Parathyroid adenoma (tissue), 2 donors: ENCODE data around the gene SMS.

Experiments used
- H2AFZ ChIP-seq: fragments of 300-600 bp; sonication (generic); one replicate; pipeline ENCODE4 v1.7.0; 2017; ENCODE audit warnings: antibody characterized with exemption, mild to moderate bottlenecking
- H3K27ac ChIP-seq: fragments of 300-600 bp; sonication (generic); one replicate; pipeline ENCODE4 v1.7.0; 2017
- H3K27me3 ChIP-seq: fragments of 300-600 bp; sonication (generic); one replicate; pipeline ENCODE4 v1.7.0; 2017; ENCODE audit warnings: low read length; ENCODE audit not compliant: control insufficient read depth, insufficient read depth
- H3K36me3 ChIP-seq: fragments of 300-600 bp; sonication (generic); one replicate; pipeline ENCODE4 v1.7.0; 2017; ENCODE audit warnings: low read length; ENCODE audit not compliant: control insufficient read depth, insufficient read depth
- H3K4me1 ChIP-seq: fragments of 300-600 bp; sonication (generic); one replicate; pipeline ENCODE4 v1.7.0; 2017; ENCODE audit warnings: control low read depth
- H3K4me2 ChIP-seq: fragments of 300-600 bp; sonication (generic); one replicate; pipeline ENCODE4 v1.7.0; 2017; ENCODE audit warnings: low read length
- H3K4me3 ChIP-seq: fragments of 300-600 bp; sonication (generic); one replicate; pipeline ENCODE4 v1.7.0; 2017; ENCODE audit warnings: low read depth, low read length
- H3K79me2 ChIP-seq: fragments of 300-600 bp; sonication (generic); one replicate; pipeline ENCODE4 v1.7.0; 2017; ENCODE audit warnings: control low read depth
- H3K9ac ChIP-seq: fragments of 300-600 bp; sonication (generic); one replicate; pipeline ENCODE4 v1.7.0; 2017; ENCODE audit warnings: mild to moderate bottlenecking
- H3K9me3 ChIP-seq: fragments of 300-600 bp; sonication (generic); one replicate; pipeline ENCODE4 v1.7.0; 2017; ENCODE audit warnings: low read length; ENCODE audit not compliant: control insufficient read depth
- TF ChIP-seq, protein P1 (sequence below): fragments of 300-600 bp; sonication (generic); IDR thresholded peaks from one replicate; pipeline ENCODE4 v1.7.0; 2017; ENCODE audit warnings: antibody characterized with exemption, mild to moderate bottlenecking
- donor health status: primary hyperparathyroidism.

SMS gene

GRCh38 chrX:21912220-21912619 is 28.3 kb upstream of the SMS start:
- no peak overlapping the region for H3K9ac ChIP-seq
- H3K4me3 ChIP-seq = no peak overlapping the region
- H3K79me2 ChIP-seq = no peaks in the 10 kb centered on the region
- no peak overlapping the region for H2AFZ ChIP-seq
- TF ChIP-seq, protein P1, sequence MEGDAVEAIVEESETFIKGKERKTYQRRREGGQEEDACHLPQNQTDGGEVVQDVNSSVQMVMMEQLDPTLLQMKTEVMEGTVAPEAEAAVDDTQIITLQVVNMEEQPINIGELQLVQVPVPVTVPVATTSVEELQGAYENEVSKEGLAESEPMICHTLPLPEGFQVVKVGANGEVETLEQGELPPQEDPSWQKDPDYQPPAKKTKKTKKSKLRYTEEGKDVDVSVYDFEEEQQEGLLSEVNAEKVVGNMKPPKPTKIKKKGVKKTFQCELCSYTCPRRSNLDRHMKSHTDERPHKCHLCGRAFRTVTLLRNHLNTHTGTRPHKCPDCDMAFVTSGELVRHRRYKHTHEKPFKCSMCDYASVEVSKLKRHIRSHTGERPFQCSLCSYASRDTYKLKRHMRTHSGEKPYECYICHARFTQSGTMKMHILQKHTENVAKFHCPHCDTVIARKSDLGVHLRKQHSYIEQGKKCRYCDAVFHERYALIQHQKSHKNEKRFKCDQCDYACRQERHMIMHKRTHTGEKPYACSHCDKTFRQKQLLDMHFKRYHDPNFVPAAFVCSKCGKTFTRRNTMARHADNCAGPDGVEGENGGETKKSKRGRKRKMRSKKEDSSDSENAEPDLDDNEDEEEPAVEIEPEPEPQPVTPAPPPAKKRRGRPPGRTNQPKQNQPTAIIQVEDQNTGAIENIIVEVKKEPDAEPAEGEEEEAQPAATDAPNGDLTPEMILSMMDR = no peak
- H3K4me2 ChIP-seq = no peak overlapping the region
- H3K27me3 ChIP-seq = no peaks in the 10 kb centered on the region
- no peaks in the 10 kb centered on the region for H3K9me3 ChIP-seq
- no peaks in the 10 kb centered on the region for H3K4me1 ChIP-seq
- H3K27ac ChIP-seq = no peak overlapping the region
- no peaks in the 10 kb centered on the region for H3K36me3 ChIP-seq

GRCh38 chrX:21912989-21913388 is 27.5 kb upstream of the SMS start:
- H3K9ac ChIP-seq = no peak overlapping the region
- H2AFZ ChIP-seq = no peak overlapping the region
- H3K4me1 ChIP-seq = no peaks in the 10 kb centered on the region
- H3K79me2 ChIP-seq = no peaks in the 10 kb centered on the region
- H3K36me3 ChIP-seq = no peaks in the 10 kb centered on the region
- H3K9me3 ChIP-seq = no peaks in the 10 kb centered on the region
- no peak overlapping the region for H3K4me2 ChIP-seq
- TF ChIP-seq, protein P1 = no peak
- H3K4me3 ChIP-seq = no peak overlapping the region
- no peaks in the 10 kb centered on the region for H3K27me3 ChIP-seq
- H3K27ac ChIP-seq = no peak overlapping the region

DNA sequence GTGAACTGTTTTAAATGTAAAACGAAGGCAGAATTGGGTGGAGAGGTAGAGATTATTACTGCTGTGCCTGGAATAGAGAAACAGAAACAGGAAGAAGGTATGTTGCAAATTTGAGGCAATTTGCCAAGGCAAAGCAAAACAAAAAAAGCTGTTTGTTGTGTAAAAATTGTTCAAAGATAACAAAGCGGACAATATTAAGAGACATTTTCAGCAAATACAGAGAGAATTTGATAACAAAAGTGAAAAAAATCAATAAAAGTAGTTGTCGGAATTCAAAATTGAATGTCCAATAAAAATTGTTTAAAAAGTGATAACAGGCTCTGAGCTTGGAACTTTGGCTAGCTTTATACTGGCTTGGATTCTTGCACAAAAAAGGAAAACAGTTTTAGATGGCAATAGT is 14.4 kb upstream of the SMS start:
- Histone ChIP-seq H3K27me3 (no peaks in the 10 kb centered on the region), H3K36me3 (no peaks in the 10 kb centered on the region), H3K9ac (no peak overlapping the region), H3K4me1 (no peaks in the 10 kb centered on the region), H3K4me2 (no peak overlapping the region), H3K27ac (no peak overlapping the region), H2AFZ (no peak overlapping the region), H3K9me3 (no peaks in the 10 kb centered on the region), H3K4me3 (no peak overlapping the region), H3K79me2 (no peaks in the 10 kb centered on the region)
- TF ChIP-seq, protein P1 = no peak

DNA sequence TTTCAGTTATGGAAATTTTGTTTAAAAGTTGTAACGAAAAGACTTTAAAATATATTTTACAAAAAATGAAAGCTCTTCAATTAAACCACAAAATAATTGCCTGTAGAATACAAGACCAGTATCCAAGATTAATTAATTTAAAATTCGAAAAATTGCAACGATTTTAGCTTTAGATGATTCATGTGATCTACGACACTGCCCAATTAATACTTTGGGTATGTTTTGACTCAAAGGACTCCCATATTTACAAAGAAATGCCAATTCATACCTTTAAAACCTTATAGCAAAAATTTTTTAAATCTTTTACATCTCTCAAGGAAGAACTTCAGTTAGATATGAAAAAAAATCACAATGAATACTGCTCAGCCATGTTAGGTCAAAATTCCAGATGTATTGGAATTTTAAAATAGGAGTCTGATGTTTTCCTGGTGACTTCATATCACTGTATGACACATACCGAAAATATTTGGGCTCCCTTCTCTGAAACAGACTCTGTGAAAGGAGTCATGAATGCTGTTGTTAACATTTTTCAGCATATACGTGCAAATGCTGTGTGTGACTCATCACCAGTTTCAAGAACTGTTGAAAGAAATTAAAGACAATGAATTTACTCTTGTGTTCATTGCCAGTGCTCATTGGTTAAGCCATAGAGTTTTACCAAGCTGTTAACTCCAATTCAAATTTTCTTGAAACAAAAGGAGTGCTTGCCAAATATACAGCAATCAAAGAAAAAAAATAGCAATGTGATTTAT is 13.8 kb upstream of the SMS start:
- H3K27ac ChIP-seq = no peak overlapping the region
- TF ChIP-seq, protein P1 = no peak
- no peak overlapping the region for H3K4me3 ChIP-seq

DNA sequence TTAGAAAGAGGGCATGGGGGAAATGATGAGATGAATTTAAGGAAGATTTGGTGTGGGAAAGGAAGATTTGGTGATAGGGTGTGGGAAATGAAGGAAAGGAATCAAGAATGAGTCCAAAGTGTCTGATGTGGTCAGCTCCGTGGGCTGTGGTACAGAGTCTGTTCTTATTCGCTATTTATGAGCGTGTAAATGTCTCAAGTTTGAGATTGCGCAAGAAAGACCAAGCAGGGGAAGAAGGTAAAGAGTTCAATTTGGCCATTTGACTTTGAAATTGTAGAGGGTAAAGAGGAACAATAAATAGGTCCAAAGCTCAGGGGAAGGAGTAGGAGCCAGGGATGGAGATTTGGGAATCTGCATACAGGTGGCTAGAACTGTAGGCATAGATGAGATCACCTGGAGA is 11.3 kb upstream of the SMS start:
- no peak overlapping the region for H3K4me3 ChIP-seq
- H2AFZ ChIP-seq = no peak overlapping the region
- TF ChIP-seq, protein P1 = no peak

More for the DNA sequence above, 13.8 kb upstream of the SMS start:
- Histone ChIP-seq H3K4me2 (no peak overlapping the region), H3K9ac (no peak overlapping the region), H3K27me3 (no peaks in the 10 kb centered on the region), H2AFZ (no peak overlapping the region), H3K79me2 (no peaks in the 10 kb centered on the region), H3K4me1 (no peaks in the 10 kb centered on the region), H3K36me3 (no peaks in the 10 kb centered on the region), H3K9me3 (no peaks in the 10 kb centered on the region)

More for the DNA sequence above, 11.3 kb upstream of the SMS start:
- Histone ChIP-seq H3K9me3 (no peaks in the 10 kb centered on the region), H3K27ac (no peak overlapping the region), H3K27me3 (no peaks in the 10 kb centered on the region), H3K36me3 (no peaks in the 10 kb centered on the region), H3K4me1 (no peaks in the 10 kb centered on the region), H3K79me2 (no peaks in the 10 kb centered on the region), H3K9ac (no peak overlapping the region), H3K4me2 (no peak overlapping the region)
